ENCODE measurements around the gene PSAT1.

DNA sequence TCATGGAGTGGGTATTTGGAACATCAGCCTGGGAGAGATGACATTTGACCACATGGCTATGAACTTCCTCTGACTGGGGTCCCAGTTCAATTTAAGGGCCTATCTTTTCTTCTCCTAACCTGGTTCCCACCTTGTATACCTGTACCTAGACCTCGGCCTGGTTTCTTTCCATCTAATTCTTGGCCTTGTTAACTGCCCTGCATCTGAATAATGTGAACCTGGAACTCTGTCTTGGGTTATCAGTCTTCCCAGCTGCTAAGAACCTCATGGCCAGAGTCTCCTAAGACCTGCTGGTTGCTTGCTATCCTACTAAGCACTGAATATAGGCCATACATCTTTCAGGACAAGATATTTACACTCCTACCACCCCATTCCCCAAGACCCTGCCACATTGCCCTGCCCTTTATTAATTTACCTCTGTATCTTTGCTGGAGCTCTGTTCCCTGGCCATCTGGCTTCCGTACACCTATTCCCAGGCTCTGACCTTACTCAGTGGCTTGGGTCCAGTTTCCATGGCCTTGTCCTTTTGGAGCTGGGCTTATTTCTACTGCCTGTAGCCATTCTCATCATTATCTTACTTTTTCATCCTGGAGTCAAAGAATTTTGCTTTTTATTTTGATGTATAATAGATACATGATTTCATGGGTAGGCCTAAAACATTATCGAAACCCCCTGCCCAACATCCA lies 6.6 kb downstream of the PSAT1 start:
- TF ChIP-seq, protein P1, sequence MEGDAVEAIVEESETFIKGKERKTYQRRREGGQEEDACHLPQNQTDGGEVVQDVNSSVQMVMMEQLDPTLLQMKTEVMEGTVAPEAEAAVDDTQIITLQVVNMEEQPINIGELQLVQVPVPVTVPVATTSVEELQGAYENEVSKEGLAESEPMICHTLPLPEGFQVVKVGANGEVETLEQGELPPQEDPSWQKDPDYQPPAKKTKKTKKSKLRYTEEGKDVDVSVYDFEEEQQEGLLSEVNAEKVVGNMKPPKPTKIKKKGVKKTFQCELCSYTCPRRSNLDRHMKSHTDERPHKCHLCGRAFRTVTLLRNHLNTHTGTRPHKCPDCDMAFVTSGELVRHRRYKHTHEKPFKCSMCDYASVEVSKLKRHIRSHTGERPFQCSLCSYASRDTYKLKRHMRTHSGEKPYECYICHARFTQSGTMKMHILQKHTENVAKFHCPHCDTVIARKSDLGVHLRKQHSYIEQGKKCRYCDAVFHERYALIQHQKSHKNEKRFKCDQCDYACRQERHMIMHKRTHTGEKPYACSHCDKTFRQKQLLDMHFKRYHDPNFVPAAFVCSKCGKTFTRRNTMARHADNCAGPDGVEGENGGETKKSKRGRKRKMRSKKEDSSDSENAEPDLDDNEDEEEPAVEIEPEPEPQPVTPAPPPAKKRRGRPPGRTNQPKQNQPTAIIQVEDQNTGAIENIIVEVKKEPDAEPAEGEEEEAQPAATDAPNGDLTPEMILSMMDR (conservative IDR thresholded peaks at IDR 0.05 in 1 of 2, IDR thresholded peaks at IDR 0.05 in 1 of 2; ENCODE audit: extremely low read depth in 1 of 2, insufficient read depth in 1 of 2, low read depth in 1 of 2, low read length in 2 of 2), result no peak
- TF ChIP-seq EZH2 (IDR thresholded peaks at IDR 0.05; ENCODE audit: borderline replicate concordance, low read length), result no peak

Measured in mammary epithelial cell (primary cell).